IMR-90 (cell line): ENCODE results near the gene HSF2. TPM values are rescaled to one million over a fixed set of nuclear protein-coding genes. Genes with fewer than 3 reads are reported as not detected.

Experiments used
- ATAC-seq: fragments of 200-7000 bp; cut with Tn5 transposase; 2 replicates; pipeline ENCODE4 v1.9.1; 2020; ENCODE audit warnings: low read depth, mild to moderate bottlenecking, moderate library complexity
- BruUV-seq: library from RNA; stranded (reverse); fragments of 400-500 nt; replicated peaks from 2 replicates; lab custom pipeline; 2021; lab: Mats Ljungman, UMichigan
- CTCF ChIA-PET: fragments of 300-600 bp; formaldehyde crosslinking; extraction: SDS; loops from one replicate; lab custom pipeline; 2021; ENCODE audit warnings: antibody characterized with exemption; lab: Yijun Ruan, JAX
- POLR2A ChIA-PET: fragments of 300-600 bp; sonication (Branson Sonifier 250); formaldehyde crosslinking; loops from one replicate; lab custom pipeline; 2022; ENCODE audit warnings: antibody characterized with exemption; ENCODE audit not compliant: unreplicated experiment; lab: Charles Lee
- DNase-seq: peaks from one replicate; pipeline ENCODE4 v3.0.0; 2013
- H2AFZ ChIP-seq: replicated peaks from 2 replicates; pipeline ENCODE3; 2013; ENCODE audit warnings: low read length, mild to moderate bottlenecking; ENCODE audit not compliant: poor library complexity
- H2AK5ac ChIP-seq: 2 replicates; pipeline ENCODE4 v1.6.1; 2013; ENCODE audit warnings: low read depth, low read length, inconsistent platforms
- H2AK9ac ChIP-seq: replicated peaks from 2 replicates; pipeline ENCODE3; 2013; ENCODE audit warnings: mild to moderate bottlenecking, low read depth, low read length, moderate library complexity; ENCODE audit not compliant: poor library complexity
- H2BK120ac ChIP-seq: 2 replicates; pipeline ENCODE4 v1.6.1; 2013; ENCODE audit warnings: low read depth, low read length, inconsistent platforms
- H2BK15ac ChIP-seq: 3 replicates; pipeline ENCODE4 v1.6.1; 2013; ENCODE audit warnings: low read depth, low read length, inconsistent platforms
- H2BK20ac ChIP-seq: 2 replicates; pipeline ENCODE4 v1.6.1; 2013; ENCODE audit warnings: low read depth, mild to moderate bottlenecking, inconsistent platforms, low read length, moderate library complexity
- H2BK5ac ChIP-seq: 2 replicates; pipeline ENCODE4 v1.6.1; 2013; ENCODE audit warnings: mild to moderate bottlenecking, low read depth, low read length, inconsistent platforms; ENCODE audit not compliant: poor library complexity, severe bottlenecking
- H3K14ac ChIP-seq: replicated peaks from 2 replicates; pipeline ENCODE4 v1.6.1; 2013; ENCODE audit warnings: low read depth, low read length, inconsistent platforms
- H3K18ac ChIP-seq: 2 replicates; pipeline ENCODE4 v1.6.1; 2013; ENCODE audit warnings: low read depth, low read length, control low read depth
- H3K23ac ChIP-seq: 2 replicates; pipeline ENCODE4 v1.6.1; 2013; ENCODE audit warnings: low read depth, low read length, inconsistent platforms
- H3K27ac ChIP-seq: 2 replicates; pipeline ENCODE4 v1.5.1; 2013; ENCODE audit warnings: mild to moderate bottlenecking, control low read depth, low read length; ENCODE audit not compliant: insufficient read depth
- H3K27me3 ChIP-seq: 2 replicates; pipeline ENCODE4 v1.6.1; 2013; ENCODE audit warnings: low read length; ENCODE audit not compliant: control insufficient read depth, insufficient read depth
- H3K36me3 ChIP-seq: 2 replicates; pipeline ENCODE4 v1.6.1; 2013; ENCODE audit warnings: low read length, mixed read lengths; ENCODE audit not compliant: control insufficient read depth, insufficient read depth
- H3K4ac ChIP-seq: 2 replicates; pipeline ENCODE4 v1.6.1; 2013; ENCODE audit warnings: low read depth, low read length, inconsistent platforms
- H3K4me1 ChIP-seq: 2 replicates; pipeline ENCODE4 v1.6.1; 2013; ENCODE audit warnings: low read length, mixed read lengths; ENCODE audit not compliant: control insufficient read depth, insufficient read depth
- H3K4me2 ChIP-seq: 2 replicates; pipeline ENCODE4 v1.6.1; 2013; ENCODE audit warnings: low read depth, mild to moderate bottlenecking, control low read depth, low read length, moderate library complexity
- H3K4me3 ChIP-seq: 2 replicates; pipeline ENCODE4 v1.5.1; 2013; ENCODE audit warnings: low read depth, mild to moderate bottlenecking, control low read depth, low read length, moderate library complexity; ENCODE audit not compliant: insufficient read depth
- H3K56ac ChIP-seq: 2 replicates; pipeline ENCODE4 v1.6.1; 2013; ENCODE audit warnings: low read length, inconsistent platforms; ENCODE audit not compliant: insufficient read depth; ENCODE audit errors: extremely low read depth
- H3K79me1 ChIP-seq, 2 experiments: 2 replicates each; pipeline ENCODE4 v1.6.1; 2013; ENCODE audit warnings: low read length in 2 of 2, inconsistent platforms in 1 of 2, low read depth in 1 of 2
- H3K9ac ChIP-seq: 2 replicates; pipeline ENCODE4 v1.6.1; 2013; ENCODE audit warnings: low read depth, low read length, control low read depth
- H3K9me1 ChIP-seq: 2 replicates; pipeline ENCODE4 v1.6.1; 2013; ENCODE audit warnings: low read length, inconsistent platforms; ENCODE audit not compliant: insufficient read depth
- H3K9me3 ChIP-seq: 2 replicates; pipeline ENCODE4 v1.6.1; 2013; ENCODE audit warnings: low read length; ENCODE audit not compliant: control insufficient read depth, insufficient read depth
- H4K20me1 ChIP-seq: 2 replicates; pipeline ENCODE4 v1.6.1; 2013; ENCODE audit warnings: low read length, inconsistent platforms; ENCODE audit not compliant: insufficient read depth
- H4K5ac ChIP-seq: 2 replicates; pipeline ENCODE4 v1.6.1; 2013; ENCODE audit warnings: mild to moderate bottlenecking, low read depth, low read length, control low read depth
- H4K8ac ChIP-seq, 2 experiments: 2 replicates each; pipeline ENCODE4 v1.6.1; 2013; ENCODE audit warnings: low read depth in 2 of 2, low read length in 2 of 2, control low read depth in 1 of 2, inconsistent platforms in 1 of 2
- H4K91ac ChIP-seq: 2 replicates; pipeline ENCODE4 v1.6.1; 2013; ENCODE audit warnings: low read depth, low read length, inconsistent platforms; ENCODE audit not compliant: insufficient read depth
- BHLHE40 ChIP-seq: fragments of 150-350 bp; IDR thresholded peaks from 2 replicates; pipeline ENCODE4 v1.6.1; 2016; ENCODE audit warnings: mild to moderate bottlenecking, low read depth, low read length
- MAZ ChIP-seq: IDR thresholded peaks from 2 replicates; pipeline ENCODE4 v1.6.1; 2012; ENCODE audit warnings: low read depth, mild to moderate bottlenecking, low read length, improper control_type of control experiment, moderate library complexity, borderline replicate concordance
- NFE2L2 ChIP-seq: fragments of 150-350 bp; IDR thresholded peaks from 2 replicates; pipeline ENCODE4 v1.6.1; 2016; ENCODE audit warnings: low read depth, mild to moderate bottlenecking, low read length
- dilution Hi-C: fragments of 300-500 bp; cut with HindIII; formaldehyde crosslinking; loops from one replicate; pipeline ENCODE4 v1.14.3; 2018; ENCODE audit warnings: low sequenced_read_pairs; ENCODE audit not compliant: unreplicated experiment
- in situ Hi-C: fragments of 300-500 bp; cut with MboI; formaldehyde crosslinking; loops from 3 replicates; pipeline ENCODE4 v1.14.3; 2019; ENCODE audit warnings: low sequenced_read_pairs, inconsistent platforms, mixed read lengths
- intact Hi-C: fragments of 100-400 bp; cut with micrococcal nuclease; formaldehyde crosslinking; loops from 2 replicates; pipeline ENCODE4 v1.10.0; 2022
- polyA plus RNA-seq, 3 experiments: library from polyadenylated mRNA; depleted of rRNA; stranded (reverse); fragments of >200 nt; gene quantifications; 2 replicates each; pipeline ENCODE4 v1.2.3, GENCODE V29; 2012; ENCODE audit warnings: low replicate concordance in 1 of 3
- total RNA-seq: library from RNA; depleted of rRNA; stranded (reverse); fragments of >200 nt; gene quantifications from 2 replicates; pipeline ENCODE4 v1.2.3, GENCODE V29; 2012

The HSF2 gene
- total and polyA plus RNA-seq, 2 of the 4 experiments (the other 2 are of a cell fraction): 17.6 to 28.9 TPM

DNA sequence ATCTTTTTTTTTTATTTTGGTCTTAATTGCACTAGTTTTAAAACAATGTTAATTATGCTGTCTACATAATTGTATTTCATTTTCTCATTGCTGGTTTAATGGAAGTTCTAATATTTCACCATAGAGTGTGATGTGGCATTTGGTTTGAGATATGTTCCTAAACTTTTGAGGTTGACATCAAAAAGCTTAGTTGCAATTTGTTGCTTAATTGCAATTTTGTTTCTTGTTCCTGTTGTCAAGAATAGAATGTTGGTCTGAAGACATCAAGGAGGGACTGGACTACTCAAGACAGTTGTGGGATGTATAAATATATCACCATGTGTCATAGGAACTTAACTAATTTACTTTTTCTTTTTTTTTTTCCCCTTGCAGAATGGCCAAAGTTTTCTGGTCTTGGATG, 12.5 kb downstream of the HSF2 start:
- no peak overlapping the region for H3K56ac ChIP-seq
- no peaks in the 10 kb centered on the region for H3K4me1 ChIP-seq
- H3K18ac ChIP-seq: no peak overlapping the region
- no TSS peak for BruUV-seq
- H2BK120ac ChIP-seq: no peak overlapping the region
- no peak overlapping the region for H3K14ac ChIP-seq
- no peak overlapping the region for H3K9ac ChIP-seq
- dilution Hi-C loops (no loop called here), intact Hi-C loops (no loop called here), in situ Hi-C loops (no loop called here)
- CTCF ChIA-PET: interaction anchor here (0.6 kb wide), 1 partner anchor 46 kb away, joined by 3 read pairs; no protein-coding TSS in a partner anchor
- no peak overlapping the region for H4K91ac ChIP-seq
- no peak overlapping the region for H2AK9ac ChIP-seq
- H3K23ac ChIP-seq: no peak overlapping the region
- no peak overlapping the region for H2AFZ ChIP-seq
- no peak overlapping the region for H2AK5ac ChIP-seq
- no peak overlapping the region for H3K4ac ChIP-seq
- H4K8ac ChIP-seq: no peak overlapping the region
- no peak overlapping the region for H2BK5ac ChIP-seq
- H3K79me1 ChIP-seq: peaks cover 6 to 16% of the 10 kb centered on the region in 2 experiments; a peak in 3 of 4 replicates
- H4K20me1 ChIP-seq: no peaks in the 10 kb centered on the region
- DNase-seq (no peak), ATAC-seq (no peak)
- no peaks in the 10 kb centered on the region for H3K27me3 ChIP-seq
- TF ChIP-seq BHLHE40 (no peak), MAZ (no peak), NFE2L2 (no peak)
- no peak overlapping the region for H3K4me2 ChIP-seq
- no peaks in the 10 kb centered on the region for H3K9me1 ChIP-seq
- H3K9me3 ChIP-seq: no peaks in the 10 kb centered on the region
- POLR2A ChIA-PET: no interaction called here
- H3K27ac ChIP-seq: no peak overlapping the region
- H2BK15ac ChIP-seq: no peak overlapping the region
- H2BK20ac ChIP-seq: no peak overlapping the region
- no peak overlapping the region for H3K4me3 ChIP-seq
- peaks cover 5% of the 10 kb centered on the region for H3K36me3 ChIP-seq
- H4K5ac ChIP-seq: no peak overlapping the region
